Measurements from ENCODE around the gene GNG7.

GRCh38 chr19:2711172-2711874 lies 8.8 kb upstream of the GNG7 start:
- no peak for TF ChIP-seq CTCF (IDR thresholded peaks at IDR 0.05)
- no peak for TF ChIP-seq ZBTB21 (CRISPR knock-in tag; IDR thresholded peaks at IDR 0.05; ENCODE audit: borderline replicate concordance)
- TF ChIP-seq GABPB1 (CRISPR knock-in tag; IDR thresholded peaks at IDR 0.05) = no peak

All from WTC11 (cell line).